GM21576 (cell line): ENCODE measurements around the gene MPP3.
A peak's percentile ranks its signal among the peaks of the same experiment; 100 is the strongest.

ENCODE experiments used
- ATAC-seq: cut with Tn5 transposase; IDR thresholded peaks from one replicate; pipeline ENCODE4 v1.9.1; 2021; ENCODE audit warnings: mild to moderate bottlenecking, moderate library complexity; ENCODE audit not compliant: unreplicated experiment

MPP3 gene

DNA sequence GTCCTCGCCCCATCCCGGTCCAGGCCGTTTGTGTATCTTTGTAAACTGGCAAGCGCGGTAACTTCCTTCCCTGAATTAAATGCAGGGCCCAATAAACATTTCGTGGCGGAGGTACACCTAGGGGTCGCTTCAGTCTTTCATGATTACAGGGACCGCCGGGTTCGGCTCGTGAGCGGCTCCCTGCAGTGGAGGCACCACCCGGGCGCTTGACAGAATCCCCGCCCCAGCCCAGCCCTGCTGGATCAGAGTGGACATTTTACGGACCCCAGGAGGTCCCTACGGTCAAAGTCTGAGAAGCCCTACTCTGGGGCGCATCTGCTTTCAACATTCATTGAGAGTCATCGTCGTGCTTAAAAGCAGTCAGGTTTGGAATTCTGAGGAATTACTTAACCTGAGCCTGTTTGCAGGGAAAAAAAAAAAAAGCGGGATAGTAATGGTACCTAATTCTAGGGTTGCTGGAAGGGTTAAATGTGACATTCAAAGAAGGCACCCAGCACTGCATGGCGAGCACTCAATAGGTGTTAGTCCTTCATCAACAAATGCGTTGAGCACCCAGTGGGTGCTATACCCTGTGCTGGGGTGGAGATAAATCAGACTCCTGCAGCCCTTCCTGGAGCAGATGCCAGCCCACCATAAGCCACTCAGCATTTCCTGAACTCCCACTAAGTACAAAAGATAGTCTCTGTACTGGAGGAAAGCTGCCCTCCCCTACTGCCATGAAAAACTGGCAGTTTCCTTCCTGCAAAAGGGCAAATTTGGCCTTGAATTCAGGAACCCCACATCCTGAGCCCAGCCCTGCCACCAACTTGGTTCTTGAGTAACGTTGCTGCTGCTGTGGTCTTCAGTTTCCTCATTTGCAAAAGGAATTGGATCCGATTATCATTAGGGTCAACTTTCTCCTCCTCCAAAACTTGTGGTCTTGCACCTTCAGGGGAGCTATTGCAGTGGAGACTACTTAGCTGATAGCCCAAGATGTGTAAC lies 53.5 kb downstream of the MPP3 start:
- ATAC-seq, result peak; percentile 13

DNA sequence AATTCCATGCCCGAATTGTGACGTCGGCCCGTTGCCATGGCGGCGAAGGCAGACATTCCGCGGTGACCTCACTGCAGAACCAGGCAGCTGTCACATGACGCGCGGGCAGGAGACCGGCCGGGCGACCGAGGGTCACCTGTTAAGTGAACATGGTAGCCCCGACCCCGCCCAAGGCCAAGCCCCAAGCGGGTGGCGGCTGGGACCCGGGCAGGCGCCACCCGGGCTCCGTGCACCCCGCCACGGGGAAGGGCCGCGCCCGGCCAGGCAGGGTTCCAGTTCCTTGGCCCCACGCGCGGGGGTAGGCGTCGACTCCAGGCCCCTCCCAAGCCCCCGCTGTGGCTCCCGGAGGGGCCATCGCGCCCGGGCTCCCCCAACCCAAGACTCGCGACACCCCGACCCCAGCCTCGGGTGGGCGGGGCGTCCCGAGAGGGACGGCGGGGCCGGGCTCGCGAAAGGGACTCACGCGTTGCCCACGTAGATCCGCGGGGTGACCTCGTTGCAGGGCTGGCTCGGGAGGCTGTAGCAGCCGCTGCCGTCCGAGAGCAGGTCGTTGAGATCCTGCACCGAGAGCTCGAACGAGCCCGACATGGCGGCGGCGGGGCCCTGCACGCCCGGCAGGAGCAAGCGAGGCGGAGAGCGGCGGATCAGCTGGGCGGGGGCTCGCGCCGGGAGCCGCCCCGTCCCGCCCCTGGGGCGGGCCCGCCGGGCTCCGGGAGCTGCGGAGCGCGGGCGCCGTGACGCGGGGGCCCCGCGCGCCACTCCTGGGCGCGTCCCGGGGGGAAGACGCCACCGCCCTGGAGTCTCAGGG lies 54.4 kb downstream of the MPP3 start, which contains the start of gene DUSP3:
Gene DUSP3 (minus strand): TSS at position 641 of the 808 bp plus-strand sequence. CDS start 53 bp downstream, at position 588.
- peak; percentile 70 for ATAC-seq

DNA sequence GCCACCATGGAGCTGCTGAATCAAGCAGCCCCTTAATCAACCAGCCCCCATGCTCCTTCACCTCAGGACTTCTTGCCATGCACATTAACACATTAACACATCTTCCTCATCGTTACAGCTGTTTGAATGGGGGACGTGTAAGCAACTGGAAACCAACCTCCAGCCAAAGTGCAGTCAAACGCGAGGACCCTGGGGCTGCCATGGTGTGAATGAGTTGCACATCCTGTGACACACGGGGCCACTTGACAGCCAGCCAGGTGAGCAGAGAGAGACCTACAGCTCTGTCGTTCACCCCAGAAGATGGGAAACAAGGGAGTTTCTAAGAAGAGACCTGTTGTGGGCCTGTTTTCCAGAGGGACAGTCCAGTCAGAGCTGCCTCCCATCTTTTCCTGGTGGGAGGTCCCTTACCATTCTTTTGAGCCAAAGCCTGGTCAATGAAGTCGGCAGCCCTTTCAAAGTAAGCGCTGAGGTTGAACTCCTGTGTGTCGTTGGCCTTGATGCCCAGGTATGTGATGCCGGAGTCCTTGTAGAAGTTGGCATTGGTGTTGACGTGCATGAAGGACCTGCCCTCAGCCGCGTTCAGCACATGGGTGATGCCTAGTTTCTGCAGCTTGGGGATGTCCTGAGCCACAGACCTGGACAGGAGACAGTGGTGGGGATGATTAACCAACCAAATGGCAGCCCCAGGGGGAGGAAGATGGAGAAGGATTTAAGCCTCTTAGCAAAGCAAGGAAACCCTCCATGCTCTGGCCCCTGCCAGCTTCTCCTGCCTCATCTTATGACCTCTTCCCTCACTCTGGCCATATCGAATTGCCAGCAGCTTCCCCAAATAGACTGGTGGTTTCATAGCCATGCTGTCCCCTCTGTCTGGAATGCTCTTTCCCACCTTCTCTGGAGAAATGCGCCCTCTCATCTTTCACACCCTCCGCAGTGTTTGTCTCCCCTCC lies 58.4 kb downstream of the MPP3 start:
- ATAC-seq, result no peak

GRCh38 chr17:43772877-43773648 lies 59.9 kb downstream of the MPP3 start:
- no peak for ATAC-seq

DNA sequence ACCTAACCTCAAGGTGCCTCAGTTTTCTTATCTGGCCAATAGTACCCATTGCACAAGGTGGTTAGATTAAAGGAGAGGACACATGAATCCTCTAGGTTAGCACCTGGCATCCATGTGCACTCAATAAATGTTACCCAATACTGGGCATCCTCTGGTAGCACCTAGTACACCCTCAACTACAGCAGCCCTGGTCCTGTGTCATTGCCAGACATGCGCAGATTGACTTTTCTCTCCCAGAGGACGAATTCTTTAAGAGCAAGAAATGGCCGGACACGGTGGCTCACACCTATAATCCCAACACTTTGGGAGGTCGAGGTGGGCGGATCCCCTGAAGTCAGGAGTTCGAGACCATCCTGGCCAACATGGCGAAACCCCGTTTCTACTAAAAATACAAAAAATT lies 61.5 kb downstream of the MPP3 start:
- no peak for ATAC-seq

GRCh38 chr17:43770957-43771356 lies 62.0 kb downstream of the MPP3 start:
- no peak for ATAC-seq

GRCh38 chr17:43769859-43770258 lies 63.1 kb downstream of the MPP3 start:
- no peak for ATAC-seq

GRCh38 chr17:43769426-43769825 lies 63.5 kb downstream of the MPP3 start:
- ATAC-seq, result no peak

- no peak for ATAC-seq
Measured at GRCh38 chr17:43768943-43769342, 64.0 kb downstream of the MPP3 start.

GRCh38 chr17:43768382-43768781 lies 64.6 kb downstream of the MPP3 start:
- no peak for ATAC-seq

- no peak for ATAC-seq
Measured at GRCh38 chr17:43767713-43768059, 65.3 kb downstream of the MPP3 start.

DNA sequence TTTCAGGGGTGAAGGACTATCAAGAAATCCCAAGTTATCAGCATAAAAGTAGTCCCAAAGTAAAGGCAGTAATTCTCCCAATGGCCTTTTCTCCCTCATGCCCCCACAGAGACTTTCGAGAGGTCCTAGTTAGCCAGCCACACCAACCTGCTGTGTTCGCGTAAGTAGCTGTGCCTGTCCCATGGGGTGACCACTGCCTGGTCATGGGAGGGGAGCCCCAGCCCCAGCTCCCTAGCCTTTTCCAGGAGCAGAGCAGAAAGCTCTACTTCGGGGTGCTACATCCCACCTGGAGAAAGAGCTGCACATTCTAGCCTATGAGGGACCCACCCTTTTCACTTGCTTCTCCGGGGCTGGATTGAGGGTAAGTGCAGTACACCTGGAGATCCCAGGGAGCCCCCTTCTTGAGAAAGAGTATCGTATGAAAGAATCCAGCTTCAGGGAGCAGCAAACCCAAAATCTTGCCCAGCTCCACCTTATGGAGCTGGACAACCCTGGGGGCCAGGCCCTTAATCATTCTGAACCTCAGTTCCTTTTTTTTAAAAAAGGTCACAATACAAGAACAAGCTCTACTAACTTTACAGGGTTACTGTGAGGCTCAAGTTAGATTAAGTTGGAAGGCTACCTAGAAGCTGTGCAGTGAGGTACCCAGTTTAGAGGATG lies 65.8 kb downstream of the MPP3 start:
- ATAC-seq, result no peak

GRCh38 chr17:43766413-43767052 lies 66.4 kb downstream of the MPP3 start:
- ATAC-seq, result no peak

DNA sequence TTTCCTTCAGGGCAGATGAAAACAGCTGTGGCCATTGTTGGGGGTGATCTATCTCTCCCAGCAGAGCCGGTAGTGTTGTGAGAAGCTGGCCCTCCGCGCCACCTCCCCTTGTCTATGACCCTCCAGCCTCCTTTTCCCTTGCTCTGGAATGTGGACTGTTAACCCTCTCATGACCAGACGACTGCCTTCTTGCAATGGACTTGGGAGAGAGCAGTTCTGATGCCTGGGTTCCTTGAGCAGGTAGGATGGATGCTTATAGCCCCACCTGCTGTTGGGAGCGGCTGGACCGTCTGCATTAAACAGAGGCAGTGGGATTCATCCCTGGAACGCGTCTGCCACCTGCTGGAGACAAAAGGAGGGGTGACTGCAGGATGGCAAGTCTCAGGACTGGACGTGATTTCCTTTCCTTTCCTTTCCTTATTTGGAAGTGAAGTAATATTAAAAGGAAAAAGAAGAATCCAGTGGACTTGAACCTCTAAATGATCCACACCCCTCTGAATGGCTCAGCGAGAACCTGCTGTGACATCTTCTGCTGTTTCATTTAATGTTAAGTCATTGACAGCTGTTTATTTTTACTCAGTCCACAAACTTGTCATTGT lies 72.6 kb downstream of the MPP3 start:
- no peak for ATAC-seq

DNA sequence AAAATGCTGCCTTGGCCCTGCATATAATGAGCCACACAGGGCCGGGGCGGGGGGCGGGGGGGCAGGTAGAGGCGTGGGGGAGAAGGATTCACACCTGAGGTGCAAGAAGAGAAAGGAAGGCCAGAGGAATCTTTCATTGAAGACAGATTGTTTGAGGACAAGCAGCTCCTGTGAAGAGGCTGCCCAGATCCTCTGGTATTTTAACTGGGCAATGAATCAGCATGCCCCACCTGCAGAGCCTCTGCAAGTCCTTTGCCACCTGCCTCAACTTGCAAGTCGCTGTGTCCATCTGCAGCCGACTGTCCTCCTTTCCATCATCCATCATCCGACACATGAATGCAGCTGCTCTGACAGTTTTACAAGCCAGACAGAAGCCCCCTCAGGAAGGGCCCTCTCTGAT lies 73.1 kb downstream of the MPP3 start:
- no peak for ATAC-seq

DNA sequence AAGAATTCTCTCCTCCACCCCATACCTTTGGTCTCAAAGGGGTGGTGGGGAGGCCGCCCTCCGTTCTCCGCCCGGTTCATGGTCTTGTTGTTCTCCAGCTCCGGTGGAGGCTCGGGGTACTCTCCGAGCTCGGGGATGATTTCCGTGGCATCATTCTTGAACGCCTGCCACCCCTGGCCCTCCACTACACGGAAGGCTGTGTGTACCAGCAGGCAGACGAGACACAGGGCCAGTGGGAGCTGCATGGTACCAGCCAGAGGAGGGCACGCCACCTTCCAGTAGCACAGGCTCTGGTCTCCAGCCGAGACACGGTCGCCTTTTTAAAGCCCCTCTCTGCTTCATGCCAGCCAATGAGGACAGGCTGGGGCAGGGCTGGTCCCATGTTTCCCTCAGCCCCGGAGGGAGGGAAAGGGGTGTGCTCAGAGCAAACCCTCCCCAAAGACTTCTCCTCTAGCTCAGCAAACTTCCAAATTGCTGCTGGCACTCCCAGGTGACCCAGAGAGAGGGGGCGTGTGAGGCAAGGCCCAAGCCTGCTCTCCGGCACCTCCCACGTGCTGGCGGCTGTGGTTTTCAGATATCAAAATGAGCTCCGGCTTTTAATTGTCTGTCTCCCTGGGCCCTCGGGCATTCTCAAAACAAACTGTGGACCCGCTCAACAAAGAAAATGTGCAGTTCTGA lies 74.3 kb downstream of the MPP3 start, which contains the start of gene SOST:
Gene SOST (minus strand): TSS at position 295 of the 678 bp plus-strand sequence. CDS start 50 bp downstream, at position 245.
- no peak for ATAC-seq

GRCh38 chr17:43758086-43758485 lies 74.9 kb downstream of the MPP3 start:
- no peak for ATAC-seq

- no peak for ATAC-seq
Measured at GRCh38 chr17:43757171-43757660, 75.7 kb downstream of the MPP3 start.
